ENCODE results near the gene MYOG. TPM values are rescaled to one million over a fixed set of nuclear protein-coding genes. Genes with fewer than 3 reads are reported as not detected.

MYOG gene
- total RNA-seq (100 to 1,000 TPM in 3 of 4 donors, 10 to 100 TPM in 1; 42.9 to 451 (median 253) TPM), polyA plus RNA-seq (100 to 1,000 TPM in 1 of 3 donors, 10 to 100 TPM in 1, 1 to 10 TPM in 1; 9.7 to 160 (median 59.7) TPM)
- long read RNA-seq, donor 1, transcript MYOG-201 (3 exons, 1,528 nt) = major isoform, 405 of 469 reads
- long read RNA-seq, donor 1, partial matches to known transcripts = 24 of 469 reads
- long read RNA-seq, donor 1, other reads (novel, unspliced or antisense) = 40 of 469 reads
- long read RNA-seq, donor 2, transcript MYOG-201 (3 exons, 1,528 nt) = major isoform, 105 of 120 reads
- long read RNA-seq, donor 2, partial matches to known transcripts = 11 of 120 reads
- long read RNA-seq, donor 2, other reads (novel, unspliced or antisense) = 4 of 120 reads

DNA sequence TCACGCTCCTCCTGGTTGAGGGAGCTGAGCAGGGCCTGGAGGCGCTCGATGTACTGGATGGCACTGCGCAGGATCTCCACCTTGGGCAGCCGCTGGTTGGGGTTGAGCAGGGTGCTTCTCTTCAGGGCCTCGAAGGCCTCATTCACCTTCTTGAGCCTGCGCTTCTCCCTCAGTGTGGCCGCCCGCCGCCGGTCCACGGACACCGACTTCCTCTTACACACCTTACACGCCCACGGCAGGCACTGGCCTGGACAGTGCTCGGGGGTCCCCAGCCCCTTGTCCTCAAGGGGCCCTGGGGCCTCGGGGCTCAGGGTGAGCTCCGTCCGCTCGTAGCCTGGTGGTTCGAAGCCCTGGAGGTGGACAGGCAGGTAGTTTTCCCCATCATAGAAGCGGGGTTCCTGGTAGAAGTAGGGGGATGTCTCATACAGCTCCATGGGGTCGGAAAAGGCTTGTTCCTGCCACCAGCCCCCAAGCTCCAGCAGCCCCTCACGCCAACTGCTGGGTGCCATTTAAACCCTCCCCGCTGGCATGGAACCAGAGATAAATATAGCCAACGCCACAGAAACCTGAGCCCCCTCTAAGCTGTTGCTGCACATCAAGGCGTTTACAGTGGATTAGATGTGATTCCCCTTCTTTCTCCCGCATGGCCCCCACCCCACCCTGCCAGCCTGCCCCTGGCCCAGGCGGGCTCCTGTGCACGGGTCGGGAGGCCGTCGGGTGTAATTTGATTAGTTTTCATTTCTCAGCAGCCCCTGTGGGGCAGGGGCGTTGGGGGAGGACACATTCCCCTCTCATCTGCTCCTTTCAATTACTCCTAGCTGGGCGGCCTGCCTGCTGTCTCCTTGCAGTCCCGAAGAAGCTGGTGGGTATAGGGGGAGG lies at the start of gene MYOG:
Gene MYOG, minus strand, starts transcription at position 485 of the 879 bp plus-strand sequence. Its CDS starts 51 bp downstream, at position 434.
- Histone ChIP-seq H3K27ac (peak within 1 kb of the TSS; percentile 97), H3K9me3 (no peaks in the 10 kb centered on the region), H3K27me3 (ENCODE audit: insufficient read depth in 3 of 3, low read length in 2 of 3) (no peaks in the 10 kb centered on the region), H3K36me3 (ENCODE audit: insufficient read depth in 1 of 2, low read depth in 1 of 2) (peaks cover 0 to 18% of the 10 kb centered on the region in 2 donors), H3K4me1 (peaks cover 27% of the 10 kb centered on the region), H3K4me3 (peak within 1 kb of the TSS; percentile 99)
- peak; percentile 66 to 82 (median 68) for ATAC-seq
- intact Hi-C loops (cut with DNase I) = loop anchor here in 1 of 2 donors (2.0 to 5.0 kb wide), 2 partner anchors 42 to 87 kb away; partner anchors contain the start of gene ADORA1
- peak; percentile 32 to 68 for DNase-seq
- WGBS, 3 donors = 28 to 52% (median 45%) methylated on average over 35 to 36 of the region's 36 CpGs
- TF ChIP-seq, protein P1, sequence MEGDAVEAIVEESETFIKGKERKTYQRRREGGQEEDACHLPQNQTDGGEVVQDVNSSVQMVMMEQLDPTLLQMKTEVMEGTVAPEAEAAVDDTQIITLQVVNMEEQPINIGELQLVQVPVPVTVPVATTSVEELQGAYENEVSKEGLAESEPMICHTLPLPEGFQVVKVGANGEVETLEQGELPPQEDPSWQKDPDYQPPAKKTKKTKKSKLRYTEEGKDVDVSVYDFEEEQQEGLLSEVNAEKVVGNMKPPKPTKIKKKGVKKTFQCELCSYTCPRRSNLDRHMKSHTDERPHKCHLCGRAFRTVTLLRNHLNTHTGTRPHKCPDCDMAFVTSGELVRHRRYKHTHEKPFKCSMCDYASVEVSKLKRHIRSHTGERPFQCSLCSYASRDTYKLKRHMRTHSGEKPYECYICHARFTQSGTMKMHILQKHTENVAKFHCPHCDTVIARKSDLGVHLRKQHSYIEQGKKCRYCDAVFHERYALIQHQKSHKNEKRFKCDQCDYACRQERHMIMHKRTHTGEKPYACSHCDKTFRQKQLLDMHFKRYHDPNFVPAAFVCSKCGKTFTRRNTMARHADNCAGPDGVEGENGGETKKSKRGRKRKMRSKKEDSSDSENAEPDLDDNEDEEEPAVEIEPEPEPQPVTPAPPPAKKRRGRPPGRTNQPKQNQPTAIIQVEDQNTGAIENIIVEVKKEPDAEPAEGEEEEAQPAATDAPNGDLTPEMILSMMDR (IDR thresholded peaks at IDR 0.05) = no peak

DNA sequence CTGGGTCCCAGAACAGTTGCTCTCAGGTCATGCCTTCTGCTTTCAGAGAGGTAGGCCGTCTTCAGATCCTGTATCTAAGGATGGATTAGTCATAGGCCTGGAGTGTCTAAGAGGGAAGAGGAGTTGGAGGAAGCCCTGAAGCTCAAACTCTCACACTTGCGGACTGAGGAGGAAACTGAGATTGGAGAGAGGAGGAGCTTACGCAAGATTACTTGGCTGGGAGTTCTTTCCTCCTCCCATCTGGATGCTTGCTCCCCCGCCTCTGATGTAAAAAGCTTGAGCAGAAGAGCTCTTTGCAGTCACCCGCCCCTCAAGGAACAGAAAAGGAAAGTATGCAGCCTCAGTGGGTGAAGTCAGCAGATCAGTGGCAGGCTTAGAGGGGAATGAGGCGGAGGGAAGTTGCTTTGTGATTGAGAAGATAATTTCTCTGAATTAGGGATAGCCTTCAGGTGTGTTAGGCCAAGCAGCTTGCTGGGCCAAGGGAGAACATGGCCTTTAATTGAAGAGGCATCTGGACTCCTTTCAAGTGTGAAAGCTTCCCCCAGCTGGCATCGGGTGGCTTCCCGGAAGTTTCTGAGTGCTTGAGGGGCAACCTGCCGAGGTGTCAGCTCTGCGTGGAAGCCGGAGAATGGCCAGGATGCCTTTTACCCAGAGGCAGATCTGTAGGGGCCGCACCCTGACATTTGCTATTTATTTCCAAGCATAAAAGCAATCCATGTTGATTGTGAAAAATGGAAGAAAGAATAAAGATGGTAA lies 48.3 kb upstream of the MYOG start:
- 83 to 86% (median 84%) methylated on average over 12 of the region's 12 CpGs for WGBS, 3 donors
- intact Hi-C loops (cut with DNase I) = no loop called here
- no peak for DNase-seq
- H3K4me1 ChIP-seq = peaks cover 16% of the 10 kb centered on the region
- H3K27me3 ChIP-seq (ENCODE audit: insufficient read depth in 3 of 3, low read length in 2 of 3) = no peaks in the 10 kb centered on the region
- no peak overlapping the region for H3K4me3 ChIP-seq
- no peak overlapping the region for H3K27ac ChIP-seq
- peaks cover 0 to 5% of the 10 kb centered on the region in 2 donors for H3K36me3 ChIP-seq (ENCODE audit: insufficient read depth in 1 of 2, low read depth in 1 of 2)
- no peak for ATAC-seq
- H3K9me3 ChIP-seq = no peaks in the 10 kb centered on the region
- TF ChIP-seq, protein P1 (IDR thresholded peaks at IDR 0.05) = no peak

DNA sequence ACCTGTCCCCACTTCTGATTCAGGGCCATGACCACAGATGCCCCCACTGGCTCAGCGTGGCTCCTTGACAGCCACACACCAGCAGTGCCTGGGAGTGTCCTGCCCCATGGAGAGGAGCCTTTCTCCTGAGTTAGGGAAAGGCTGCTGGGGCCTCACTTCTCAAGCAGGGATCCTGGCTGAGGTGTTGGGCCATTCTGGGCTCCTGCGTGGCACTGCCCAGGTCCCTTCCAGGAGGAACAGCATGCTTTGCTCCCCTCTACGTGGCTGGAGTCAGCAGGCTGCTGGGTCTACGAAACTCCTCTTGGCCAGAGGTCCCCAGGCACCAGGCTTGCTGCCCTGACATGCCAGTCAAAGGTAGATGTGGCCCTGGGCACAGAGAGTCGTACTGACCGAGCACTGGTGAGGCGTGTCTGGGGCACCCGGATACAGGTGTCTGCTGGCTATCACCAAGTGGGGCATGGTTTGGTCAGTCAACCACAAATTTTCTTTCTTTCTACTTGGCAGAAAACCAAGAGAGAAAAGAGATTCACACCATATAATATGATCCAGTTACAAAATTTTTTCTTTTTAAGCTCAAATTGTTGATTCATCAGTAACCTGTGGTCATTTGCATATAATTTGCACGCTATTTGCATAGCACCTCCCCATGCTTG lies 45.9 kb upstream of the MYOG start:
- Histone ChIP-seq H3K4me1 (peaks cover 39% of the 10 kb centered on the region), H3K9me3 (no peaks in the 10 kb centered on the region), H3K36me3 (ENCODE audit: insufficient read depth in 1 of 2, low read depth in 1 of 2) (peaks cover 0 to 5% of the 10 kb centered on the region in 2 donors), H3K4me3 (no peak overlapping the region), H3K27ac (no peak overlapping the region), H3K27me3 (ENCODE audit: insufficient read depth in 3 of 3, low read length in 2 of 3) (no peaks in the 10 kb centered on the region)
- ATAC-seq = no peak
- intact Hi-C loops (cut with DNase I) = no loop called here
- no peak for DNase-seq
- TF ChIP-seq, protein P1 (IDR thresholded peaks at IDR 0.05) = no peak
- WGBS, 3 donors = 91 to 93% (median 93%) methylated on average over 9 of the region's 9 CpGs

DNA sequence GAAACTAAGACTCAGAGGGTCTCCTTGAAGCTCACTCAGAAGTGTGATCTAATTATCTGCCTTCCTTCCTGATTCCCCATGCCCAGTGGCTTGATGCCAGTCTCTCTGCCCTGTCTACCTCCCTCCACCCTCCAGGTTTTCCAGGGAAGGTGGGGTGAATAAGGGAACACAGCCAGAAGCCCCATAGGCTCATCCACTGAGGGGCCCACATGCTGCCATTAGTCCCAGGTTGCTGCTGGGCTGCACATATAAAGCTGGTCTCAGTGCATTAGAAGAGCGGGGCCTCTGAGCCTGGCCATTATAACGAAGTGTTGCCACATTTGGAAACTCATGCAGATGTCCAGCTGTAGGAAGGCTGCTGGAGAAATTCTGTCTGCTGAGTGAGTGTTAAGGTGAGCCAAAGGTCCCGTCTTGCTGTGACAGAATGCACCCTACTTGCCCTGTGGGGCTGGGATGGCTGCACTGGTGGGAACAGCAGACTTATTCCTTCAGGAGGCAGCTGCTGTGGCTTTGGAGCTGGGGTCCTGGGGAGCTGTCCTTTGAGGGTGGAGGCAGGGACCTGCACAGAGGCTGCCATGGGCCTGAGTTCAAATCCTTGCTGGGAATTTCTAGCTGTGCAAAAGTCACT lies 44.7 kb upstream of the MYOG start:
- TF ChIP-seq, protein P1 (IDR thresholded peaks at IDR 0.05) = no peak
- ATAC-seq (peak in 1 of 4 donors; percentile 21), DNase-seq (no peak)
- H3K27ac ChIP-seq = peak overlapping the region; percentile 1
- H3K27me3 ChIP-seq (ENCODE audit: insufficient read depth in 3 of 3, low read length in 2 of 3) = peaks cover 0 to under 1% (median 0%) of the 10 kb centered on the region in 3 donors
- intact Hi-C loops (cut with DNase I) = no loop called here
- H3K36me3 ChIP-seq (ENCODE audit: insufficient read depth in 1 of 2, low read depth in 1 of 2) = peaks cover 0 to 5% of the 10 kb centered on the region in 2 donors
- H3K4me1 ChIP-seq = peaks cover 42% of the 10 kb centered on the region
- no peak overlapping the region for H3K4me3 ChIP-seq
- WGBS, 3 donors = 46 to 66% (median 52%) methylated on average over 3 of the region's 3 CpGs
- no peaks in the 10 kb centered on the region for H3K9me3 ChIP-seq
